HepG2 (cell line): ENCODE data around the gene PCNT. TPM values are rescaled to one million over a fixed set of nuclear protein-coding genes. Genes with fewer than 3 reads are reported as not detected.

Experiments used
- ATAC-seq: fragments of 200-7000 bp; cut with Tn5 transposase; 3 replicates; pipeline ENCODE4 v1.9.1; 2020; ENCODE audit warnings: mild to moderate bottlenecking, moderate library complexity
- BruUV-seq: library from RNA; stranded (reverse); fragments of 400-500 nt; replicated peaks from 2 replicates; lab custom pipeline; 2021; lab: Mats Ljungman, UMichigan
- CTCF ChIA-PET: fragments of 300-600 bp; formaldehyde crosslinking; extraction: SDS; loops from one replicate; lab custom pipeline; 2021; ENCODE audit warnings: low total read pairs, inconsistent platforms, low intra/inter-chr PET ratio; lab: Yijun Ruan, JAX
- POLR2A ChIA-PET: fragments of 350-600 bp; sonication (Branson Sonifier 250); formaldehyde crosslinking; loops from one replicate; lab custom pipeline; 2020; ENCODE audit warnings: antibody characterized with exemption, inconsistent platforms; lab: Yijun Ruan, JAX
- DNase-seq: peaks from one replicate; pipeline ENCODE4 v3.0.0-alpha.2; 2015; ENCODE audit warnings: low spot score
- FAIRE-seq: peaks from 3 replicates; lab custom pipeline; 2011; peaks lifted over from hg19 to GRCh38; lab: Jason Lieb, UNC
- H2AFZ ChIP-seq: one replicate; pipeline ENCODE4 v1.6.1; 2011; ENCODE audit warnings: low read length, inconsistent platforms
- H3K27ac ChIP-seq: fragments of 300-600 bp; 3 replicates; pipeline ENCODE4 v1.8.0; 2011; ENCODE audit warnings: mixed run types, mild to moderate bottlenecking, mixed read lengths, low read length, inconsistent platforms; ENCODE audit not compliant: insufficient read depth; ENCODE audit errors: extremely low read length
- H3K27me3 ChIP-seq, 2 experiments: fragments of 200-600 bp in 1 of 2; 2 replicates in 1 of 2; 3 replicates in 1 of 2; pipeline versions ENCODE4 v1.6.0 to v1.8.0; 2011; ENCODE audit warnings: low read length in 2 of 2, mild to moderate bottlenecking in 2 of 2, moderate library complexity in 2 of 2, inconsistent platforms in 1 of 2; ENCODE audit not compliant: insufficient read depth in 2 of 2, control insufficient read depth in 1 of 2
- H3K36me3 ChIP-seq, 2 experiments: fragments of 200-600 bp in 1 of 2; replicated peaks in 1 of 2; 2 replicates in 1 of 2; 3 replicates in 1 of 2; pipeline versions ENCODE4 v1.5.1 to v1.8.0; 2011; ENCODE audit warnings: low read length in 2 of 2, inconsistent platforms in 1 of 2; ENCODE audit not compliant: insufficient read depth in 2 of 2, control insufficient read depth in 1 of 2
- H3K4me1 ChIP-seq: 2 replicates; pipeline ENCODE4 v1.5.1; 2012; ENCODE audit warnings: low read length, inconsistent platforms; ENCODE audit not compliant: insufficient read depth
- H3K4me2 ChIP-seq: 2 replicates; pipeline ENCODE4 v1.6.0; 2011; ENCODE audit warnings: low read depth, low read length, inconsistent platforms
- H3K4me3 ChIP-seq, 3 experiments: fragments of 200-600 bp in 1 of 3; sonication (generic), shearing (Covaris generic) in 1 of 3; replicated peaks in 1 of 3; 2 replicates each; pipeline ENCODE4 v1.5.1; 2011 to 2016; ENCODE audit warnings: low read length in 3 of 3, inconsistent platforms in 2 of 3, low read depth in 2 of 3, mild to moderate bottlenecking in 2 of 3, control low read depth in 1 of 3, mixed read lengths in 1 of 3; ENCODE audit not compliant: insufficient read depth in 1 of 3
- H3K79me2 ChIP-seq: one replicate; pipeline ENCODE4 v1.6.1; 2011; ENCODE audit warnings: low read length, inconsistent platforms; ENCODE audit not compliant: insufficient read depth
- H3K9ac ChIP-seq: 2 replicates; pipeline ENCODE4 v1.6.0; 2011; ENCODE audit warnings: mild to moderate bottlenecking, low read depth, low read length, inconsistent platforms; ENCODE audit not compliant: insufficient read depth
- H3K9me3 ChIP-seq: 2 replicates; pipeline ENCODE4 v1.5.1; 2012; ENCODE audit warnings: mild to moderate bottlenecking, low read length
- H4K20me1 ChIP-seq: 2 replicates; pipeline ENCODE4 v1.6.0; 2011; ENCODE audit warnings: inconsistent platforms, mild to moderate bottlenecking, low read length, moderate library complexity; ENCODE audit not compliant: insufficient read depth
- ARNTL ChIP-seq: sonication (generic); formaldehyde crosslinking; IDR thresholded peaks from 2 replicates; pipeline ENCODE4 v1.4.0; 2020; ENCODE audit warnings: mild to moderate bottlenecking, missing genetic modification reagents
- CBX2 ChIP-seq, 2 experiments: fragments of 200-600 bp in 1 of 2; sonication (generic); formaldehyde crosslinking in 1 of 2; IDR thresholded peaks; 2 replicates each; pipeline versions ENCODE4 v1.7.0 to v1.8.1; 2018 to 2022; ENCODE audit warnings: low read depth in 2 of 2, low read length in 1 of 2, mild to moderate bottlenecking in 1 of 2, missing genetic modification reagents in 1 of 2
- FLYWCH1 ChIP-seq: sonication (generic); formaldehyde crosslinking; IDR thresholded peaks from 2 replicates; pipeline ENCODE4 v1.8.1; 2023; ENCODE audit warnings: mild to moderate bottlenecking, missing genetic modification reagents
- HIVEP1 ChIP-seq: sonication (generic); formaldehyde crosslinking; IDR thresholded peaks from 2 replicates; pipeline ENCODE4 v1.4.0; 2020; ENCODE audit warnings: mild to moderate bottlenecking, missing genetic modification reagents
- KDM3A ChIP-seq: IDR thresholded peaks from 2 replicates; pipeline ENCODE4 v1.6.1; 2018; ENCODE audit warnings: low read depth, missing compliant biosample characterization
- MIER3 ChIP-seq: IDR thresholded peaks from 2 replicates; pipeline ENCODE4 v1.6.1; 2016; ENCODE audit warnings: missing compliant biosample characterization, borderline replicate concordance
- PAXIP1 ChIP-seq: sonication (generic); formaldehyde crosslinking; conservative IDR thresholded peaks from 2 replicates; pipeline ENCODE4 v1.4.0; 2020; ENCODE audit warnings: mild to moderate bottlenecking, missing genetic modification reagents, moderate library complexity
- POLR2A ChIP-seq, 2 experiments: IDR thresholded peaks; 2 replicates each; pipeline ENCODE4 v1.6.1; 2011; ENCODE audit warnings: low read depth in 2 of 2, low read length in 2 of 2, mild to moderate bottlenecking in 1 of 2, moderate library complexity in 1 of 2; ENCODE audit not compliant: insufficient read depth in 1 of 2
- PRDM4 ChIP-seq: sonication (generic); formaldehyde crosslinking; IDR thresholded peaks from 2 replicates; pipeline ENCODE4 v1.9.0; 2021; ENCODE audit warnings: missing genetic modification reagents, borderline replicate concordance
- RBM22 ChIP-seq: fragments of 200-400 bp; formaldehyde crosslinking; optimal IDR thresholded peaks from 2 replicates; pipeline ENCODE3; 2017; ENCODE audit warnings: mild to moderate bottlenecking, low read length, moderate library complexity
- SP1 ChIP-seq, 2 experiments: fragments of 450-650 bp in 1 of 2; sonication (generic) in 1 of 2; formaldehyde crosslinking in 1 of 2; IDR thresholded peaks; 2 replicates each; pipeline versions ENCODE4 v1.4.0 to v1.6.1; 2016 to 2020; ENCODE audit warnings: missing genetic modification reagents in 1 of 2
- SRSF1 ChIP-seq: fragments of 200-400 bp; formaldehyde crosslinking; optimal IDR thresholded peaks from 2 replicates; pipeline ENCODE3; 2017; ENCODE audit warnings: mild to moderate bottlenecking, low read depth, low read length, moderate library complexity
- ZBTB21 ChIP-seq: sonication (generic); formaldehyde crosslinking; IDR thresholded peaks from 2 replicates; pipeline ENCODE4 v1.4.0; 2020; ENCODE audit warnings: missing genetic modification reagents
- ZBTB38 ChIP-seq: sonication (generic); formaldehyde crosslinking; IDR thresholded peaks from 2 replicates; pipeline ENCODE4 v1.5.1; 2020; ENCODE audit warnings: mild to moderate bottlenecking, missing genetic modification reagents
- ZKSCAN1 ChIP-seq: fragments of 150-350 bp; IDR thresholded peaks from 2 replicates; pipeline ENCODE4 v1.6.1; 2014; ENCODE audit warnings: low read length
- ZNF737 ChIP-seq: sonication (generic); formaldehyde crosslinking; IDR thresholded peaks from 2 replicates; pipeline ENCODE4 v1.5.0; 2020; ENCODE audit warnings: missing genetic modification reagents, mild to moderate bottlenecking, borderline replicate concordance
- WGBS: methylation state at CpG from one replicate; pipeline ENCODE4 v1.1.6; 2017; ENCODE audit warnings: low lambda C conversion rate; 5-methylcytosine and 5-hydroxymethylcytosine counted together
- in situ Hi-C: cut with HindIII; loops from 2 replicates; pipeline ENCODE4 v1.10.0; 2017; ENCODE audit warnings: low pct_unique_long_range_greater_than_20kb; ENCODE audit not compliant: extremely low pct_ligation_motif_present
- intact Hi-C: fragments of 100-400 bp; cut with micrococcal nuclease; formaldehyde crosslinking; loops from one replicate; pipeline ENCODE4 v1.10.0; 2022; ENCODE audit not compliant: unreplicated experiment
- polyA plus RNA-seq, 8 experiments: library from polyadenylated mRNA; depleted of rRNA in 3 of 8; stranded (reverse) in 7 of 8; unstranded in 1 of 8; fragments of >200 nt; fragmentation: Illumina TruSeq in 4 of 8; extraction: Trizol in 4 of 8; gene quantifications; 2 replicates each; pipeline versions ENCODE4 v1.2.1 to v1.2.3, GENCODE V29; 2011 to 2016; ENCODE audit warnings: low read depth in 4 of 8, missing spikeins in 1 of 8, mixed read lengths in 1 of 8; ENCODE audit not compliant: insufficient read depth in 1 of 8
- total RNA-seq, 5 experiments: library from RNA; depleted of rRNA; stranded (reverse); fragments of >200 nt; fragmentation: Illumina TruSeq; extraction: Trizol; gene quantifications; 2 replicates each; pipeline ENCODE4 v1.2.3, GENCODE V29; 2016; ENCODE audit warnings: low read depth in 1 of 5

Gene PCNT
- total and polyA plus RNA-seq, 2 of the 13 experiments (the other 11 are each of a cell fraction or from before 2014, with no cell fraction given): 5.6 to 12.4 TPM

- TF ChIP-seq KDM3A (CRISPR knock-in tag): no peak
These were observed 105.2 kb downstream of the PCNT start (continued) for GRCh38 chr21:46428987-46429710.

GRCh38 chr21:46429754-46430681 lies 106.1 kb downstream of the PCNT start:
- no TSS peak for BruUV-seq
- no peaks in the 10 kb centered on the region for H3K79me2 ChIP-seq
- 97% methylated on average over 16 of the region's 31 CpGs for WGBS
- H3K4me3 ChIP-seq: no peak overlapping the region
- no peak overlapping the region for H3K9ac ChIP-seq
- intact Hi-C loops (no loop called here), in situ Hi-C loops (no loop called here)
- H3K36me3 ChIP-seq: peaks cover 21 to 55% of the 10 kb centered on the region in 2 experiments
- no peaks in the 10 kb centered on the region for H4K20me1 ChIP-seq
- H3K27ac ChIP-seq: no peak overlapping the region
- H3K27me3 ChIP-seq: no peaks in the 10 kb centered on the region
- H2AFZ ChIP-seq: no peak overlapping the region
- FAIRE-seq (no peak), DNase-seq (no peak), ATAC-seq (no peak)
- no peak overlapping the region for H3K4me2 ChIP-seq
- POLR2A ChIA-PET: no interaction called here
- CTCF ChIA-PET: no interaction called here
- no peaks in the 10 kb centered on the region for H3K4me1 ChIP-seq
- no peaks in the 10 kb centered on the region for H3K9me3 ChIP-seq
- TF ChIP-seq PRDM4 (CRISPR knock-in tag) (no peak), PAXIP1 (CRISPR knock-in tag) (no peak), ZBTB38 (CRISPR knock-in tag) (no peak), SRSF1 (no peak), FLYWCH1 (CRISPR knock-in tag) (no peak), ZBTB21 (CRISPR knock-in tag) (no peak), SP1 (IDR thresholded peaks at IDR 0.05) (no peak), SP1 (CRISPR knock-in tag; IDR thresholded peaks at IDR 0.05) (no peak), ARNTL (CRISPR knock-in tag) (no peak), RBM22 (no peak), MIER3 (no peak), ZKSCAN1 (no peak), ZNF737 (CRISPR knock-in tag) (no peak), HIVEP1 (CRISPR knock-in tag) (no peak), POLR2A (IDR thresholded peaks at IDR 0.05; ENCODE audit: insufficient read depth in 1 of 2, low read depth in 2 of 2, low read length in 2 of 2) (no peak), CBX2 (IDR thresholded peaks at IDR 0.05; ENCODE audit: low read depth, low read length) (no peak), CBX2 (CRISPR knock-in tag; IDR thresholded peaks at IDR 0.05; ENCODE audit: low read depth) (no peak)
